Measurements from ENCODE around the gene FOXN1.

- TF ChIP-seq, protein P1, sequence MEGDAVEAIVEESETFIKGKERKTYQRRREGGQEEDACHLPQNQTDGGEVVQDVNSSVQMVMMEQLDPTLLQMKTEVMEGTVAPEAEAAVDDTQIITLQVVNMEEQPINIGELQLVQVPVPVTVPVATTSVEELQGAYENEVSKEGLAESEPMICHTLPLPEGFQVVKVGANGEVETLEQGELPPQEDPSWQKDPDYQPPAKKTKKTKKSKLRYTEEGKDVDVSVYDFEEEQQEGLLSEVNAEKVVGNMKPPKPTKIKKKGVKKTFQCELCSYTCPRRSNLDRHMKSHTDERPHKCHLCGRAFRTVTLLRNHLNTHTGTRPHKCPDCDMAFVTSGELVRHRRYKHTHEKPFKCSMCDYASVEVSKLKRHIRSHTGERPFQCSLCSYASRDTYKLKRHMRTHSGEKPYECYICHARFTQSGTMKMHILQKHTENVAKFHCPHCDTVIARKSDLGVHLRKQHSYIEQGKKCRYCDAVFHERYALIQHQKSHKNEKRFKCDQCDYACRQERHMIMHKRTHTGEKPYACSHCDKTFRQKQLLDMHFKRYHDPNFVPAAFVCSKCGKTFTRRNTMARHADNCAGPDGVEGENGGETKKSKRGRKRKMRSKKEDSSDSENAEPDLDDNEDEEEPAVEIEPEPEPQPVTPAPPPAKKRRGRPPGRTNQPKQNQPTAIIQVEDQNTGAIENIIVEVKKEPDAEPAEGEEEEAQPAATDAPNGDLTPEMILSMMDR (IDR thresholded peaks at IDR 0.05), result no peak
- TF ChIP-seq POLR2AphosphoS5 (IDR thresholded peaks at IDR 0.05) (no peak), POLR2A (IDR thresholded peaks at IDR 0.05) (no peak)
These were observed 40.1 kb upstream of the FOXN1 start for GRCh38 chr17:28466001-28466400.
